Spleen (tissue), 11 donors: ENCODE measurements around the gene TERT. TPM values are rescaled to one million over a fixed set of nuclear protein-coding genes. Genes with fewer than 3 reads are reported as not detected.

Experiments used
- DNase-seq: peaks from one replicate; pipeline ENCODE4 v3.0.0-alpha.2; 2020
- H3K27ac ChIP-seq, 8 donors: fragments of 200-600 bp; sonication (generic) in 7 of 8; 1 replicate in 4 of 8; 2 replicates in 4 of 8; pipeline versions ENCODE4 v1.5.0 to v1.8.0; 2016 to 2021; ENCODE audit warnings: inconsistent platforms in 4 of 8, mild to moderate bottlenecking in 4 of 8, moderate library complexity in 1 of 8
- H3K27me3 ChIP-seq, 7 donors: fragments of 200-600 bp; sonication (generic) in 6 of 7; replicated peaks in 1 of 7; 1 replicate in 4 of 7; 2 replicates in 3 of 7; pipeline versions ENCODE4 v1.5.0 to v1.8.0; 2016 to 2021; ENCODE audit warnings: inconsistent platforms in 3 of 7, mild to moderate bottlenecking in 1 of 7
- H3K36me3 ChIP-seq, 6 donors: fragments of 200-600 bp; sonication (generic) in 5 of 6; 1 replicate in 4 of 6; 2 replicates in 2 of 6; pipeline versions ENCODE4 v1.5.0 to v1.8.0; 2016 to 2021; ENCODE audit warnings: inconsistent platforms in 2 of 6
- H3K4me1 ChIP-seq, 6 donors: fragments of 200-600 bp; sonication (generic) in 5 of 6; 1 replicate in 3 of 6; 2 replicates in 3 of 6; pipeline versions ENCODE4 v1.5.0 to v1.8.0; 2016 to 2021; ENCODE audit warnings: inconsistent platforms in 3 of 6
- H3K4me3 ChIP-seq, 8 donors: fragments of 200-600 bp; sonication (generic) in 7 of 8; 1 replicate in 4 of 8; 2 replicates in 4 of 8; pipeline versions ENCODE4 v1.5.0 to v1.8.0; 2016 to 2021; ENCODE audit warnings: inconsistent platforms in 4 of 8, mild to moderate bottlenecking in 4 of 8, moderate library complexity in 2 of 8
- H3K9me3 ChIP-seq, 8 donors: fragments of 200-600 bp; sonication (generic) in 7 of 8; 1 replicate in 4 of 8; 2 replicates in 4 of 8; pipeline versions ENCODE4 v1.5.0 to v1.8.0; 2016 to 2021; ENCODE audit warnings: inconsistent platforms in 4 of 8
- CTCF ChIP-seq, 11 experiments: fragments of 200-600 bp in 7 of 11; fragments of 450-650 bp in 4 of 11; sonication (generic) in 4 of 11; IDR thresholded peaks in 8 of 11; conservative IDR thresholded peaks in 3 of 11; 1 replicate in 7 of 11; 2 replicates in 4 of 11; pipeline versions ENCODE4 v1.4.0 to v1.8.0; 2016 to 2021; ENCODE audit warnings: antibody characterized with exemption in 11 of 11, inconsistent platforms in 4 of 11, mild to moderate bottlenecking in 1 of 11
- POLR2A ChIP-seq, 3 donors: fragments of 450-650 bp; IDR thresholded peaks; one replicate each; pipeline ENCODE4 v1.5.1; 2017; ENCODE audit warnings: antibody characterized with exemption in 3 of 3, mild to moderate bottlenecking in 1 of 3
- POLR2AphosphoS5 ChIP-seq, 3 donors: sonication (generic); formaldehyde crosslinking; IDR thresholded peaks; one replicate each; pipeline ENCODE4 v1.5.1; 2017; ENCODE audit warnings: antibody characterized with exemption in 3 of 3
- WGBS, 5 donors: extraction: QIAGEN DNeasy Blood & Tissue Kit in 3 of 5; methylation state at CpG; one replicate each; pipeline versions ENCODE4 v1.1.5 to v1.1.7; 2013 to 2018; 5-methylcytosine and 5-hydroxymethylcytosine counted together
- intact Hi-C: fragments of 100-400 bp; cut with DNase I; formaldehyde crosslinking; loops from one replicate; pipeline ENCODE4 v1.15.0; 2023; ENCODE audit warnings: low total_unique reads
- polyA plus RNA-seq, 3 donors: library from polyadenylated mRNA; stranded (reverse); fragments of 200-250 nt; gene quantifications; one replicate each; pipeline ENCODE4 v1.2.1, GENCODE V29; 2013
- total RNA-seq, 7 donors: library from RNA; depleted of rRNA in 3 of 7; stranded (reverse); fragments of >200 nt in 3 of 7; fragmentation: NEBNext Ultra II Directional in 4 of 7; extraction: Animal tissue kit (Norgen Biotek cat#: 25700) in 4 of 7; gene quantifications; one replicate each; pipeline versions ENCODE4 v1.1.0 to v1.2.1, GENCODE V29; 2016 to 2021
- donor health status: healthy with polysubstance abuse.
- donor health status: DM: no; HTN: no; CAD: no; lungs with moderate emphysema.
- donor health status: DM: no; HTN: no; CAD: no.
- donor health status: Bipolar disorder and iron deficiency.
- donor health status: healthy.
- donor health status: DM: no; HTN: no; CAD: no.
- donor health status: DM: yes; HTN: yes; CAD: no.

Gene TERT
- total and polyA plus RNA-seq, 10 donors = 0.09 to 5.3 (median 0.40) TPM; not detected in 2

- DNase-seq = peak; percentile 67
- TF ChIP-seq POLR2AphosphoS5 (IDR thresholded peaks at IDR 0.05) (no peak), POLR2A (IDR thresholded peaks at IDR 0.05) (no peak), CTCF (IDR thresholded peaks at IDR 0.05 in 8 of 11, conservative IDR thresholded peaks at IDR 0.05 in 3 of 11) (no peak)
- peaks cover 0 to 98% (median 85%) of the 10 kb centered on the region in 6 donors for H3K36me3 ChIP-seq
- no peak overlapping the region for H3K27ac ChIP-seq
- H3K4me3 ChIP-seq = no peak overlapping the region
- H3K27me3 ChIP-seq = no peaks in the 10 kb centered on the region
- whole genome bisulfite sequencing, 5 donors = 92 to 96% (median 96%) methylated on average over 4 to 16 of the region's 16 CpGs
- H3K9me3 ChIP-seq = no peaks in the 10 kb centered on the region
- intact Hi-C loops = no loop called here
- peaks cover under 1 to 8% (median 4%) of the 10 kb centered on the region in 6 donors for H3K4me1 ChIP-seq
Measured at GRCh38 chr5:1321576-1321975, 26.7 kb upstream of the TERT start.

- H3K27me3 ChIP-seq = no peaks in the 10 kb centered on the region
- H3K9me3 ChIP-seq = no peaks in the 10 kb centered on the region
- intact Hi-C loops = no loop called here
- H3K36me3 ChIP-seq = peaks cover 0 to 89% (median 81%) of the 10 kb centered on the region in 6 donors
- no peak overlapping the region for H3K4me3 ChIP-seq
- peak; percentile 66 for DNase-seq
- 91 to 95% (median 94%) methylated on average over 33 to 36 of the region's 36 CpGs for WGBS, 5 donors
- TF ChIP-seq POLR2AphosphoS5 (IDR thresholded peaks at IDR 0.05) (peak in 2 of 3 donors; percentile 27 to 41), CTCF (IDR thresholded peaks at IDR 0.05 in 8 of 11, conservative IDR thresholded peaks at IDR 0.05 in 3 of 11) (no peak), POLR2A (IDR thresholded peaks at IDR 0.05) (no peak)
- no peak overlapping the region for H3K27ac ChIP-seq
- H3K4me1 ChIP-seq = peaks cover 2 to 17% (median 11%) of the 10 kb centered on the region in 6 donors
Measured at GRCh38 chr5:1320436-1321344, 25.8 kb upstream of the TERT start.

GRCh38 chr5:1319436-1320256 lies 24.8 kb upstream of the TERT start:
- Histone ChIP-seq H3K9me3 (no peaks in the 10 kb centered on the region), H3K4me3 (no peak overlapping the region), H3K27me3 (peaks cover 0 to 4% (median 0%) of the 10 kb centered on the region in 7 donors), H3K4me1 (peaks cover 6 to 27% (median 22%) of the 10 kb centered on the region in 6 donors), H3K27ac (no peak overlapping the region), H3K36me3 (peaks cover 0 to 79% (median 70%) of the 10 kb centered on the region in 6 donors)
- 89 to 96% (median 91%) methylated on average over 19 to 21 of the region's 21 CpGs for WGBS, 5 donors
- DNase-seq = peak; percentile 71
- intact Hi-C loops = no loop called here
- peak in 1 of 3 donors; percentile 36 for TF ChIP-seq POLR2AphosphoS5 (IDR thresholded peaks at IDR 0.05)
- no peak for TF ChIP-seq CTCF (IDR thresholded peaks at IDR 0.05 in 8 of 11, conservative IDR thresholded peaks at IDR 0.05 in 3 of 11)
- TF ChIP-seq POLR2A (IDR thresholded peaks at IDR 0.05) = no peak
